MCF 10A (cell line): ENCODE results near the gene POU2F3. TPM values are rescaled to one million over a fixed set of nuclear protein-coding genes. Genes with fewer than 3 reads are reported as not detected.

ENCODE experiments used
- BruUV-seq: library from RNA; stranded (reverse); fragments of 400-500 nt; replicated peaks from 2 replicates; lab custom pipeline; 2021; lab: Mats Ljungman, UMichigan
- CTCF ChIA-PET: fragments of 300-600 bp; sonication (Branson Sonifier 250); formaldehyde crosslinking; extraction: SDS; loops from one replicate; lab custom pipeline; 2021; ENCODE audit warnings: antibody characterized with exemption, inconsistent platforms; lab: Yijun Ruan, JAX
- POLR2A ChIA-PET: fragments of 300-600, 350-650 bp; sonication (Branson Sonifier 250); formaldehyde crosslinking; extraction: SDS; loops from one replicate; lab custom pipeline; 2020; ENCODE audit warnings: antibody characterized with exemption, inconsistent platforms; lab: Yijun Ruan, JAX
- DNase-seq: peaks from one replicate; pipeline ENCODE4 v3.0.0-alpha.2; 2018; ENCODE audit not compliant: unreplicated experiment
- H3K27ac Mint-ChIP-seq: one replicate; pipeline ENCODE4 v1.8.0; 2022; ENCODE audit warnings: mild to moderate bottlenecking, low read depth, mixed read lengths; ENCODE audit not compliant: unreplicated experiment
- H3K27me3 Mint-ChIP-seq: one replicate; pipeline ENCODE4 v1.8.0; 2022; ENCODE audit warnings: mixed read lengths; ENCODE audit not compliant: insufficient read depth, unreplicated experiment
- H3K36me3 Mint-ChIP-seq: one replicate; pipeline ENCODE4 v1.8.0; 2022; ENCODE audit warnings: mild to moderate bottlenecking, moderate library complexity, mixed read lengths; ENCODE audit not compliant: insufficient read depth, unreplicated experiment
- H3K4me1 Mint-ChIP-seq: one replicate; pipeline ENCODE4 v1.8.0; 2022; ENCODE audit warnings: mixed read lengths; ENCODE audit not compliant: insufficient read depth, unreplicated experiment
- H3K4me3 Mint-ChIP-seq: one replicate; pipeline ENCODE4 v1.8.0; 2022; ENCODE audit warnings: mild to moderate bottlenecking, moderate library complexity, mixed read lengths; ENCODE audit not compliant: unreplicated experiment
- H3K9me3 Mint-ChIP-seq: one replicate; pipeline ENCODE4 v1.8.0; 2022; ENCODE audit warnings: mixed read lengths; ENCODE audit not compliant: unreplicated experiment
- CTCF ChIP-seq: fragments of 200-600 bp; IDR thresholded peaks from one replicate; pipeline ENCODE4 v1.8.0; 2022; ENCODE audit warnings: antibody characterized with exemption, mild to moderate bottlenecking; ENCODE audit not compliant: unreplicated experiment
- intact Hi-C: fragments of 100-400 bp; cut with micrococcal nuclease; formaldehyde crosslinking; loops from 2 replicates; pipeline ENCODE4 v1.14.1; 2022
- total RNA-seq: library from RNA; stranded (reverse); gene quantifications from 2 replicates; pipeline ENCODE4 v1.2.3, GENCODE V29; 2022

POU2F3 gene
- total RNA-seq, 1 experiment from 2014 or later: not detected

- no peak overlapping the region for H3K27ac Mint-ChIP-seq
- ChIA-PET CTCF (interaction anchor here (0.5 to 2.9 kb wide), 9 partner anchors 16 to 244 kb away, joined by 3 to 10 read pairs (median 4); no protein-coding TSS in a partner anchor), POLR2A (no interaction called here)
- BruUV-seq: no TSS peak
- H3K4me3 Mint-ChIP-seq: no peak overlapping the region
- no peak for TF ChIP-seq CTCF
- H3K36me3 Mint-ChIP-seq: no peaks in the 10 kb centered on the region
- H3K4me1 Mint-ChIP-seq: peaks cover 31% of the 10 kb centered on the region
- no peaks in the 10 kb centered on the region for H3K9me3 Mint-ChIP-seq
- H3K27me3 Mint-ChIP-seq: no peaks in the 10 kb centered on the region
- no peak for DNase-seq
- intact Hi-C loops: no loop called here
These were observed 27.0 kb upstream of the POU2F3 start for GRCh38 chr11:120212926-120213325.

- no peak overlapping the region for H3K27ac Mint-ChIP-seq
- H3K36me3 Mint-ChIP-seq: no peaks in the 10 kb centered on the region
- H3K4me1 Mint-ChIP-seq: peaks cover 17% of the 10 kb centered on the region
- CTCF ChIA-PET: interaction anchor here (0.5 to 2.6 kb wide), 8 partner anchors 10 to 88 kb away, joined by 3 to 8 read pairs (median 4); no protein-coding TSS in a partner anchor
- BruUV-seq: no TSS peak
- no peak for DNase-seq
- H3K9me3 Mint-ChIP-seq: no peaks in the 10 kb centered on the region
- TF ChIP-seq CTCF: no peak
- POLR2A ChIA-PET: interaction anchor here (0.7 to 1.0 kb wide), 2 partner anchors 9 to 43 kb away, joined by 3 to 5 read pairs; no protein-coding TSS in a partner anchor
- no peak overlapping the region for H3K4me3 Mint-ChIP-seq
- no peaks in the 10 kb centered on the region for H3K27me3 Mint-ChIP-seq
- intact Hi-C loops: no loop called here
These were observed 25.4 kb upstream of the POU2F3 start for GRCh38 chr11:120214581-120214980.

GRCh38 chr11:120215634-120216033, 24.3 kb upstream of the POU2F3 start:
- no peaks in the 10 kb centered on the region for H3K27me3 Mint-ChIP-seq
- peak overlapping the region; percentile 43 for H3K27ac Mint-ChIP-seq

More at GRCh38 chr11:120215634-120216033, 24.3 kb upstream of the POU2F3 start:
- DNase-seq: peak; percentile 44
- Mint-ChIP-seq H3K9me3 (no peaks in the 10 kb centered on the region), H3K4me3 (no peak overlapping the region), H3K36me3 (peaks cover 5% of the 10 kb centered on the region), H3K4me1 (peaks cover 17% of the 10 kb centered on the region)
- ChIA-PET POLR2A (interaction anchor here (0.6 kb wide), 1 partner anchor 469 kb away, joined by 3 read pairs; no protein-coding TSS in a partner anchor), CTCF (interaction anchor here (0.6 to 2.6 kb wide), 8 partner anchors 14 to 198 kb away, joined by 3 to 8 read pairs (median 4); no protein-coding TSS in a partner anchor)
- no TSS peak for BruUV-seq
- intact Hi-C loops: no loop called here
- TF ChIP-seq CTCF: no peak
